HG02943 (cell line): Measurements from ENCODE around the gene RABL2B.

Source experiments
- ATAC-seq: cut with Tn5 transposase; IDR thresholded peaks from one replicate; pipeline ENCODE4 v1.9.1; 2021; ENCODE audit warnings: mild to moderate bottlenecking, low read depth, moderate library complexity; ENCODE audit not compliant: unreplicated experiment

The RABL2B gene

DNA sequence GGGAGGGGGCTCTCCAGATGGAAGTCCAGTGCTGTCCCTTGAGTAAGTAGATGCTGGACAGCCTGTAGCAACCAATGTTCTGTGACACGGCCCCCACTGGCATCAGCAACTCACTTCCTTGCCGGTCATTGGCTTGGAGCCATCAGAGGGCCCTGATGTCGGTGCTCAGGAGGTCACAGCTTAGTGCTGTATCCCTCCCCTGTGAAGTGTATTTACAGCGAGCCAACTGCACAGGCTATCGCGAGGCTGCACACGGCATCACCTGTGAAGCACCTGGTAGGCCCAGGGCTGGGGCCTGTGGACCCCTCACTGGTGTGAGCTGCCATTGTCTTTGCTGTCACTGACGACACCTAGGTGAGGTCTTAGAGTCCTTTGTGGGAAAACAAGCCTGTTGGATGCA is 58.8 kb downstream of the RABL2B start:
- ATAC-seq: no peak

DNA sequence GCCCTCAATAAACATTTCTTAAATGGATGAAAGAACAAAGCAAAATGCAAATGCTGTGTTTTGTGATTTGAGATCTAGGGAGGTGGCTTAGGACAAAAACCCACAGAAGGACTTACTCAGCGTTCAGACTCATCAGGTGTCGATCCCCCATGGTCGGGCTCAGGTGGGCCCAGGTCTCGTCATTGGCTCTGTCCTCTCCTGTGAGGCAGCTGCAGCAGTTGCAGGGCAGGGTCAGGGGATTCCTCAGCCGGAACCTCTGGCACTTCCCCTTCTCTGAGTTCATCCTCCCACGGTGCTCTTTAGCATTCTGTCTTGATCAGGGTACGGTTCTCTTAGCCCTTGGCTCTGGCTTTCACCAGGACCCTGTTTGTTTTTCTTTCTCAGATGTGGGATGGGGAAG is 59.4 kb downstream of the RABL2B start:
- no peak for ATAC-seq

DNA sequence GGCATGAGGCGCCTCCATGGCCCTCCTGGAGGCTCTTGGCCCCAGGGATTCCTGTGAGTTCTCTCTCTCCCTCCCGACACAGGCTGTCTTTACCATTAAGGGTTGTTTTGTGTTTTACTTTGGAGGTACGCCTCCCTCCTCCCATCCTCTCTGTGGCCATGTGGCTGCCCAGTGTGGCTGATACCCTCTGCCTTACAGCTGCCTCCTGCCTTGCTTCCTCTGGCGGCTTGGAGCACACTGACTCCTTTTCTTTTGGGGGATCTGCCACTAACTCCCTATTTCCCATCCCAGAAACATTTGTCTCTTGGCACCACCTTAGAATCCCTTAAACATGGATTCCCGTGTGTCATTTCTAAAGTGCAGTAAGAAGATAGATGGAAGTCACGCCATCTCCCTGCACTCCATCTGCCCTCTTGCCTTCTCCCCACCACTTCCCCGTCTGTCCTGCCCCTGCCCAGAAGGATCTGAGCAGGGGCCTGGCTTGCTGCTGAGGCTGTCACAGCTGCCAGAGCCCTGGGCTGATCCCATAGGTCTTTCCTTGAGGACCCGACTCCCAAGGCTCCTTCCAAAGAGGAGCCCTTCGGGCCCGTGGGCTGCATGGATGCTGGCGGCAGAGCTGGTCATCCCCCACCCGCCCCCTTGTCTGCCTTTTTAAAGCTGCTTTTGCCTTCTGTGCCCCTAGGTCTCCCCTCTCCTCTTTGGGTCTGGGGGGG is 60.6 kb downstream of the RABL2B start:
- no peak for ATAC-seq

DNA sequence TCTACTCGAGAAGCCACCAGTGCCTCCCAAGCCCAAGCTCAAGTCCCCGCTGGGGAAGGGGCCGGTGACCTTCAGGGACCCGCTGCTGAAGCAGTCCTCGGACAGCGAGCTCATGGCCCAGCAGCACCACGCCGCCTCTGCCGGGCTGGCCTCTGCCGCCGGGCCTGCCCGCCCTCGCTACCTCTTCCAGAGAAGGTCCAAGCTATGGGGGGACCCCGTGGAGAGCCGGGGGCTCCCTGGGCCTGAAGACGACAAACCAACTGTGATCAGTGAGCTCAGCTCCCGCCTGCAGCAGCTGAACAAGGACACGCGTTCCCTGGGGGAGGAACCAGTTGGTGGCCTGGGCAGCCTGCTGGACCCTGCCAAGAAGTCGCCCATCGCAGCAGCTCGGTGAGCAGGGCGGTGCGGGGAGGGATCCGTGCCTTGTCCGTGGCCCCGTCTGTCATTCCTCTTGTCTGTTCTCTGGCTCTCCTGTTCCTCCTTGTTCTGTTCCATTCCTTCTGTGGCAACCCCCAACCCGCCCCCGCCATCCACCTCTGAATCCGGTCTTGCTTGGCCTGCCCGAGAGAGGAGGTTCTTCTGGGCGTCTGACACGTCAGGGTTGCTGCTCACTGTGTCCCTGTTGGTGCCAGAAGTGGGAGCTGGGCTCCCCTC is 61.3 kb downstream of the RABL2B start:
- ATAC-seq: no peak

DNA sequence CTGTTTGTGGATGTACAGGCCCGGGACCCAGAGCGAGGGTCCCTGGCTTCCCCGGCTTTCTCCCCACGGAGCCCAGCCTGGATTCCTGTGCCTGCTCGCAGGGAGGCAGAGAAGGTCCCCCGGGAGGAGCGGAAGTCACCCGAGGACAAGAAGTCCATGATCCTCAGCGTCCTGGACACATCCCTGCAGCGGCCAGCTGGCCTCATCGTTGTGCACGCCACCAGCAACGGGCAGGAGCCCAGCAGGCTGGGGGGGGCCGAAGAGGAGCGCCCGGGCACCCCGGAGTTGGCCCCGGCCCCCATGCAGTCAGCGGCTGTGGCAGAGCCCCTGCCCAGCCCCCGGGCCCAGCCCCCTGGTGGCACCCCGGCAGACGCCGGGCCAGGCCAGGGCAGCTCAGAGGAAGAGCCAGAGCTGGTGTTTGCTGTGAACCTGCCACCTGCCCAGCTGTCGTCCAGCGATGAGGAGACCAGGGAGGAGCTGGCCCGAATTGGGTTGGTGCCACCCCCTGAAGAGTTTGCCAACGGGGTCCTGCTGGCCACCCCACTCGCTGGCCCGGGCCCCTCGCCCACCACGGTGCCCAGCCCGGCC is 62.1 kb downstream of the RABL2B start:
- no peak for ATAC-seq

DNA sequence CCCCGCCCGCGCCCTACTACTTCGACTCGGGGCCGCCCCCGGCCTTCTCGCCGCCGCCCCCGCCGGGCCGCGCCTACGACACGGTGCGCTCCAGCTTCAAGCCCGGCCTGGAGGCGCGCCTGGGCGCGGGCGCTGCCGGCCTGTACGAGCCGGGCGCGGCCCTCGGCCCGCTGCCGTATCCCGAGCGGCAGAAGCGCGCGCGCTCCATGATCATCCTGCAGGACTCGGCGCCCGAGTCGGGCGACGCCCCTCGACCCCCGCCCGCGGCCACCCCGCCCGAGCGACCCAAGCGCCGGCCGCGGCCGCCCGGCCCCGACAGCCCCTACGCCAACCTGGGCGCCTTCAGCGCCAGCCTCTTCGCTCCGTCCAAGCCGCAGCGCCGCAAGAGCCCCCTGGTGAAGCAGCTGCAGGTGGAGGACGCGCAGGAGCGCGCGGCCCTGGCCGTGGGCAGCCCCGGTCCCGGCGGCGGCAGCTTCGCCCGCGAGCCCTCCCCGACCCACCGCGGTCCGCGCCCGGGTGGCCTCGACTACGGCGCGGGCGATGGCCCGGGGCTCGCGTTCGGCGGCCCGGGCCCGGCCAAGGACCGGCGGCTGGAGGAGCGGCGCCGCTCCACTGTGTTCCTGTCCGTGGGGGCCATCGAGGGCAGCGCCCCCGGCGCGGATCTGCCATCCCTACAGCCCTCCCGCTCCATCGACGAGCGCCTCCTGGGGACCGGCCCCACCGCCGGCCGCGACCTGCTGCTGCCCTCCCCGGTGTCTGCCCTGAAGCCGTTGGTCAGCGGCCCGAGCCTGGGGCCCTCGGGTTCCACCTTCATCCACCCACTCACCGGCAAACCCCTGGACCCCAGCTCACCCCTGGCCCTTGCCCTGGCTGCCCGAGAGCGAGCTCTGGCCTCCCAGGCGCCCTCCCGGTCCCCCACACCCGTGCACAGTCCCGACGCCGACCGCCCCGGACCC is 62.9 kb downstream of the RABL2B start:
- no peak for ATAC-seq

DNA sequence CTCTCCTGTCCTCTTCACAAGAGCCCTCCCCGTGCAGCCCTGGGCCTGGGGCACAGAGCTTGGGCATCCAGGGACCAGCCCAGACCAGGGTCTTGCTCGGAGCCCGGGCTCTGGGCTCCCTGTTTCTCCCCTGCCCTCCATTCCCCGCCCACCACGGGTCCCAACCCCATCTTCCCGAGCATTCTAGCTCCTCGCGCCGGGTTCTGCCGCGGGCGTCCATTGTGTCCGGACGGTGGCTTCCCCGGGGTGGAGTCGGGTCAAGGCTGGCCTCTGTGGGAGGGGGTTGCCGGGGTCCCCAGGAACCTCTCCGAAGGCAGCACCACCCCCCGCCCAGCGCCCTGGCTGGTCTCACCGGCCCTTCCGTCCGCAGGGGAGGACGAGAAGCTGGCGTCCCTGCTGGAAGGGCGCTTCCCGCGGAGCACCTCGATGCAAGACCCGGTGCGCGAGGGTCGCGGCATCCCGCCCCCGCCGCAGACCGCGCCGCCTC is 63.6 kb downstream of the RABL2B start:
- ATAC-seq: no peak

DNA sequence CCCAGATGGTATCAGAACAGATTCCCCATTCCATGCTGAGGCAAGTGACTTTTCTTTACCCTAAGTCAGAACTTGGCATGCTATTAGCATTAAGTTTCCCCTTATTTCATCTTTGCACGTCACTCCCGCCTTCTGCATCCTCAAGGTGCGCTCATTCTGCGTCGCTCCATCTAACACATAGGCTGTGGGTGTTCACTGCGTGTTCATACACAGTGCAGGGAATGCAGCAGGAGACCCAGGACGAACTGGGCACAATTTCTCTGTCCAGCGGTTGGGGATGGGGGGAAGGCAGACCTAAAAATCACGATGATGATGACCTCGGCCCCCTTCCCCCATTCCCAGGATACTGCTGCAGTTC is 65.1 kb downstream of the RABL2B start:
- no peak for ATAC-seq

DNA sequence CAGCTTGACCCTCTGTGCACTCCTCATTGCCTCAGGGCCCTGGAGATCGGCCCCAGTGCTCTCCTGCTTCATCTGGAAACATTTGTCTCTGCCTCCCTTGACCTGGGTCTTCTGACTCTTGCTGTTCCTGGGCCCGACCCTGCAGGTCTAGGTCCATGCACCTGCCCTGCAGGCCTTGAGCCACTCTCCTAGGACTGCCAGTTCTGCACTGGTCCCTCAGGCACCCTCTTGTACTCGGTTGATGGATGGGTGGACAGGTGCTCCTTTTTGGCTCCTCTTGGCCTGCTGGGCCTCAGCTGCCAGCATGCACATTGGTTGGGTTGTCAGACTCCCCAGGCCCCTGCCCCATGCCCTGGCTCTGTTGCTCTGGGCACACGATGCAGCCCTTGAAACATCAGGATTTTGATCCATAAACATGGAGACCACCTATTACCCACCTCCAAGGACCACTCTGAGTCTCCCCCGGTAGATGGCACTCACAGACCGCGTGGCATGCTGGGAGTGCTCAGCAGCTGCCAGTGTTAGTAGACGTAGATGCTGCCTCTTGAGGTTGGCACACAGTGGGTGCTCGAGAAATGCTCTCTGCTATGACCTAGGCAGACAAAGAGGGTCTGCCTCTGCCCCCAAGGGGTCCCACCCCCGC is 65.6 kb downstream of the RABL2B start:
- ATAC-seq: no peak
